Astrocyte (in vitro differentiated cells and primary cell): ENCODE results near the gene DLGAP1. TPM values are rescaled to one million over a fixed set of nuclear protein-coding genes. Genes with fewer than 3 reads are reported as not detected.

Source experiments
- DNase-seq: peaks from one replicate; pipeline ENCODE4 v3.0.0-alpha.2; 2010; ENCODE audit warnings: low read depth
- FAIRE-seq: peaks from 2 replicates; lab custom pipeline; 2011; peaks lifted over from hg19 to GRCh38; lab: Jason Lieb, UNC
- H2AFZ ChIP-seq: 2 replicates; pipeline ENCODE4 v1.6.0; 2012; ENCODE audit warnings: low read depth, low read length, inconsistent platforms
- H3K27ac ChIP-seq: 2 replicates; pipeline ENCODE4 v1.5.1; 2011; ENCODE audit warnings: low read depth, low read length, inconsistent platforms
- H3K27me3 ChIP-seq: 2 replicates; pipeline ENCODE4 v1.6.0; 2011; ENCODE audit warnings: low read length, inconsistent platforms; ENCODE audit not compliant: insufficient read depth
- H3K36me3 ChIP-seq: 2 replicates; pipeline ENCODE4 v1.5.1; 2011; ENCODE audit warnings: low read length, inconsistent platforms; ENCODE audit not compliant: insufficient read depth
- H3K4me1 ChIP-seq: 2 replicates; pipeline ENCODE4 v1.5.1; 2011; ENCODE audit warnings: low read length, inconsistent platforms; ENCODE audit not compliant: insufficient read depth
- H3K4me2 ChIP-seq: 2 replicates; pipeline ENCODE4 v1.6.0; 2012; ENCODE audit warnings: low read length, inconsistent platforms
- H3K4me3 ChIP-seq: 2 replicates; pipeline ENCODE4 v1.5.1; 2011; ENCODE audit warnings: low read depth, mild to moderate bottlenecking, low read length, inconsistent platforms; ENCODE audit not compliant: insufficient read depth
- H3K79me2 ChIP-seq: 2 replicates; pipeline ENCODE4 v1.6.0; 2012; ENCODE audit warnings: mild to moderate bottlenecking, low read length, inconsistent platforms; ENCODE audit not compliant: insufficient read depth
- H3K9ac ChIP-seq: 2 replicates; pipeline ENCODE4 v1.6.0; 2012; ENCODE audit warnings: mild to moderate bottlenecking, low read length, inconsistent platforms
- H3K9me3 ChIP-seq: 2 replicates; pipeline ENCODE4 v1.5.1; 2012; ENCODE audit warnings: low read depth, mild to moderate bottlenecking, low read length, inconsistent platforms; ENCODE audit not compliant: insufficient read depth
- H4K20me1 ChIP-seq: 2 replicates; pipeline ENCODE4 v1.6.0; 2012; ENCODE audit warnings: low read length, inconsistent platforms; ENCODE audit not compliant: insufficient read depth
- H3K27ac Mint-ChIP-seq: one replicate; pipeline ENCODE4 v1.8.0; 2021; ENCODE audit warnings: mild to moderate bottlenecking, mixed read lengths; ENCODE audit not compliant: unreplicated experiment
- H3K27me3 Mint-ChIP-seq: one replicate; pipeline ENCODE4 v1.8.0; 2021; ENCODE audit warnings: low read depth, mixed read lengths; ENCODE audit not compliant: unreplicated experiment
- H3K36me3 Mint-ChIP-seq: one replicate; pipeline ENCODE4 v1.8.0; 2021; ENCODE audit warnings: low read depth, mixed read lengths; ENCODE audit not compliant: unreplicated experiment
- H3K4me1 Mint-ChIP-seq: one replicate; pipeline ENCODE4 v1.8.0; 2021; ENCODE audit warnings: low read depth, mixed read lengths; ENCODE audit not compliant: unreplicated experiment
- H3K4me3 Mint-ChIP-seq: one replicate; pipeline ENCODE4 v1.8.0; 2021; ENCODE audit warnings: mild to moderate bottlenecking, moderate library complexity, mixed read lengths; ENCODE audit not compliant: unreplicated experiment
- H3K9me3 Mint-ChIP-seq: one replicate; pipeline ENCODE4 v1.8.0; 2021; ENCODE audit warnings: mild to moderate bottlenecking, mixed read lengths; ENCODE audit not compliant: unreplicated experiment
- CTCF ChIP-seq: IDR thresholded peaks from 2 replicates; pipeline ENCODE4 v1.5.1; 2011; ENCODE audit warnings: low read depth, mild to moderate bottlenecking, inconsistent platforms, low read length, moderate library complexity; ENCODE audit not compliant: insufficient read depth
- EZH2 ChIP-seq: IDR thresholded peaks from 2 replicates; pipeline ENCODE4 v1.6.1; 2012; ENCODE audit warnings: mild to moderate bottlenecking, low read length, inconsistent platforms; ENCODE audit not compliant: insufficient read depth
- total RNA-seq: library from RNA; stranded (reverse); gene quantifications from 2 replicates; pipeline ENCODE4 v1.2.1, GENCODE V29; 2021

Gene DLGAP1
- total RNA-seq, 1 donor from 2014 or later, result 2.3 TPM

- Mint-ChIP-seq H3K27ac (no peak overlapping the region), H3K36me3 (no peaks in the 10 kb centered on the region), H3K9me3 (no peaks in the 10 kb centered on the region), H3K4me1 (peaks cover 4% of the 10 kb centered on the region), H3K4me3 (no peak overlapping the region), H3K27me3 (no peaks in the 10 kb centered on the region)
- no peak for FAIRE-seq
- no peaks in the 10 kb centered on the region for H3K27me3 ChIP-seq
- TF ChIP-seq CTCF (no peak), EZH2 (no peak)
- H3K4me2 ChIP-seq, result no peak overlapping the region
- DNase-seq, result no peak
- no peaks in the 10 kb centered on the region for H3K4me1 ChIP-seq
- no peaks in the 10 kb centered on the region for H3K36me3 ChIP-seq
- H3K4me3 ChIP-seq, result no peak overlapping the region
- H3K9ac ChIP-seq, result no peak overlapping the region
- no peak overlapping the region for H3K27ac ChIP-seq
- no peak overlapping the region for H2AFZ ChIP-seq
- no peaks in the 10 kb centered on the region for H4K20me1 ChIP-seq
- H3K79me2 ChIP-seq, result no peaks in the 10 kb centered on the region
- no peaks in the 10 kb centered on the region for H3K9me3 ChIP-seq
Observed at GRCh38 chr18:4020026-4020425, 435.1 kb downstream of the DLGAP1 start.

GRCh38 chr18:4017480-4017879, 437.6 kb downstream of the DLGAP1 start:
- no peak for FAIRE-seq

More at GRCh38 chr18:4017480-4017879, 437.6 kb downstream of the DLGAP1 start:
- Mint-ChIP-seq H3K4me3 (no peak overlapping the region), H3K27me3 (no peaks in the 10 kb centered on the region), H3K36me3 (no peaks in the 10 kb centered on the region), H3K9me3 (no peaks in the 10 kb centered on the region), H3K27ac (no peak overlapping the region), H3K4me1 (peaks cover 7% of the 10 kb centered on the region)
- no peak overlapping the region for H3K9ac ChIP-seq
- no peaks in the 10 kb centered on the region for H3K36me3 ChIP-seq
- H4K20me1 ChIP-seq, result no peaks in the 10 kb centered on the region
- no peak overlapping the region for H3K27ac ChIP-seq
- H3K79me2 ChIP-seq, result no peaks in the 10 kb centered on the region
- H3K4me1 ChIP-seq, result no peaks in the 10 kb centered on the region
- H3K4me2 ChIP-seq, result no peak overlapping the region
- no peaks in the 10 kb centered on the region for H3K27me3 ChIP-seq
- no peak overlapping the region for H2AFZ ChIP-seq
- no peak for DNase-seq
- no peak overlapping the region for H3K4me3 ChIP-seq
- TF ChIP-seq EZH2 (no peak), CTCF (peak; percentile 19)
- no peaks in the 10 kb centered on the region for H3K9me3 ChIP-seq
